ENCODE measurements around the gene FIBCD1. TPM values are rescaled to one million over a fixed set of nuclear protein-coding genes. Genes with fewer than 3 reads are reported as not detected.

The FIBCD1 gene
- total RNA-seq, 1 experiment from 2014 or later: 7.1 TPM

- H3K23ac ChIP-seq (ENCODE audit: insufficient read length, low read depth, low read length): no peak overlapping the region
- H3K4me2 ChIP-seq (ENCODE audit: insufficient read depth, insufficient read length, low read length): no peak overlapping the region
- no peak overlapping the region for H3K18ac ChIP-seq (ENCODE audit: insufficient read length, low read depth, low read length)
- no peak overlapping the region for H2BK12ac ChIP-seq (ENCODE audit: insufficient read length, low read depth, low read length)
- H3K56ac ChIP-seq (ENCODE audit: insufficient read length, low read depth, low read length): no peak overlapping the region
- no peak overlapping the region for H3K27ac ChIP-seq (ENCODE audit: insufficient read length, low read depth, low read length)
- no peak overlapping the region for H3T11ph ChIP-seq (ENCODE audit: low read length)
- Mint-ChIP-seq H3K36me3 (ENCODE audit: insufficient read depth in 1 of 3, low read depth in 3 of 3) (no peaks in the 10 kb centered on the region), H3K27ac (no peak overlapping the region), H3K27me3 (ENCODE audit: low read depth) (no peaks in the 10 kb centered on the region; the same call in 1 of the 2 replicates), H3K9me3 (no peaks in the 10 kb centered on the region), H3K4me1 (peaks cover 8 to 28% of the 10 kb centered on the region in 2 experiments), H3K4me3 (no peak overlapping the region)
- TF ChIP-seq CTCF (conservative IDR thresholded peaks at IDR 0.05): no peak
- H2BK5ac ChIP-seq (ENCODE audit: insufficient read length, low read length): no peak overlapping the region
- H3K4ac ChIP-seq (ENCODE audit: low read depth, low read length): no peak overlapping the region
- H3K14ac ChIP-seq (ENCODE audit: insufficient read depth, low read length): no peak overlapping the region
- H3K79me2 ChIP-seq (ENCODE audit: insufficient read depth, low read length): no peaks in the 10 kb centered on the region
- H3K23me2 ChIP-seq (ENCODE audit: insufficient read length, low read depth, low read length, poor library complexity, severe bottlenecking): no peaks in the 10 kb centered on the region
- no peaks in the 10 kb centered on the region for H3K9me3 ChIP-seq (ENCODE audit: control insufficient read depth, low read depth, low read length)
- H4K91ac ChIP-seq (ENCODE audit: insufficient read length, low read depth, low read length): no peak overlapping the region
- H4K8ac ChIP-seq (replicated peaks; ENCODE audit: insufficient read length, low read depth, low read length): no peak overlapping the region
- H2BK20ac ChIP-seq (ENCODE audit: low read depth, low read length, poor library complexity, severe bottlenecking): no peak overlapping the region
- no peaks in the 10 kb centered on the region for H3K27me3 ChIP-seq (ENCODE audit: insufficient read depth, low read length)
- H2AFZ ChIP-seq (ENCODE audit: low read length): no peak overlapping the region
- no peaks in the 10 kb centered on the region for H3K4me1 ChIP-seq (ENCODE audit: insufficient read depth, low read length)
- no peaks in the 10 kb centered on the region for H4K20me1 ChIP-seq (ENCODE audit: control insufficient read depth, insufficient read depth, insufficient read length)
- H2BK15ac ChIP-seq (ENCODE audit: low read depth, low read length): no peak overlapping the region
- H3K9ac ChIP-seq (ENCODE audit: extremely low read depth, insufficient read length, low read length): no peak overlapping the region
- no peak overlapping the region for H2BK120ac ChIP-seq (ENCODE audit: low read depth, low read length, poor library complexity, severe bottlenecking)
- no peak overlapping the region for H2AK5ac ChIP-seq (ENCODE audit: insufficient read length, low read length)
- no peak overlapping the region for H4K5ac ChIP-seq (ENCODE audit: insufficient read length, low read depth, low read length)
- no CpG with 5 or more reads among the region's 10 CpGs for WGBS (ENCODE audit: extremely low coverage, insufficient read length, low lambda C conversion rate)
- DNase-seq: no peak
- H3K79me1 ChIP-seq (ENCODE audit: insufficient read depth, low read depth, low read length, poor library complexity, severe bottlenecking): no peaks in the 10 kb centered on the region
Observed at GRCh38 chr9:130924448-130924788, 14.6 kb downstream of the FIBCD1 start.

Measured in H9 (cell line).